Naive thymus-derived CD8-positive, alpha-beta T cell (primary cell): ENCODE measurements around the gene MNT. TPM values are rescaled to one million over a fixed set of nuclear protein-coding genes. Genes with fewer than 3 reads are reported as not detected.

Experiments used
- ATAC-seq, 2 donors: fragments of 150-1000 bp; cut with Tn5 transposase in 1 of 2; sonication (Bioruptor Pico), chemical (Tn5 transposase) in 1 of 2; 1 replicate in 1 of 2; 2 replicates in 1 of 2; pipeline ENCODE4 v1.10.0; 2021; ENCODE audit warnings: mild to moderate bottlenecking in 2 of 2, moderate library complexity in 2 of 2
- POLR2A ChIA-PET: fragments of 350-600 bp; sonication (Branson Sonifier 250); formaldehyde crosslinking; loops from one replicate; lab custom pipeline; 2021; ENCODE audit warnings: antibody characterized with exemption; lab: Charles Lee
- DNase-seq, 10 donors: peaks; one replicate each; pipeline versions ENCODE4 v3.0.0 to v3.0.0-alpha.2; 2020 to 2022
- H3K27ac Mint-ChIP-seq, 10 donors: one replicate each; pipeline ENCODE4 v1.8.0; 2020 to 2022; ENCODE audit warnings: mild to moderate bottlenecking in 10 of 10, mixed read lengths in 10 of 10, moderate library complexity in 4 of 10, inconsistent platforms in 1 of 10
- H3K27me3 Mint-ChIP-seq, 5 donors: one replicate each; pipeline ENCODE4 v1.8.0; 2021 to 2022; ENCODE audit warnings: mixed read lengths in 5 of 5
- H3K36me3 Mint-ChIP-seq, 3 donors: one replicate each; pipeline ENCODE4 v1.8.0; 2020 to 2022; ENCODE audit warnings: mixed read lengths in 3 of 3, mild to moderate bottlenecking in 2 of 3, inconsistent platforms in 1 of 3
- H3K4me1 Mint-ChIP-seq, 4 donors: one replicate each; pipeline ENCODE4 v1.8.0; 2021 to 2022; ENCODE audit warnings: mixed read lengths in 4 of 4
- H3K4me3 Mint-ChIP-seq, 10 donors: one replicate each; pipeline ENCODE4 v1.8.0; 2020 to 2022; ENCODE audit warnings: mild to moderate bottlenecking in 10 of 10, mixed read lengths in 10 of 10, moderate library complexity in 6 of 10, inconsistent platforms in 1 of 10
- H3K9me3 Mint-ChIP-seq, 9 donors: one replicate each; pipeline ENCODE4 v1.8.0; 2020 to 2022; ENCODE audit warnings: mixed read lengths in 9 of 9, mild to moderate bottlenecking in 3 of 9, inconsistent platforms in 1 of 9, moderate library complexity in 1 of 9
- polyA plus RNA-seq, 3 donors: library from polyadenylated mRNA; unstranded; fragments of 300-500 nt; fragmentation: Illumina TruSeq; gene quantifications; one replicate each; pipeline ENCODE4 v1.2.3, GENCODE V29; 2021
- total RNA-seq, 8 experiments: library from RNA in 2 of 8; stranded (reverse) in 2 of 8; gene quantifications; one replicate each; pipeline ENCODE4 v1.2.3 and lab custom pipeline; 2021 to 2026

MNT gene
- total and polyA plus RNA-seq, 5 experiments from 2014 or later, result 0.73 to 67.4 (median 0.96) TPM

DNA sequence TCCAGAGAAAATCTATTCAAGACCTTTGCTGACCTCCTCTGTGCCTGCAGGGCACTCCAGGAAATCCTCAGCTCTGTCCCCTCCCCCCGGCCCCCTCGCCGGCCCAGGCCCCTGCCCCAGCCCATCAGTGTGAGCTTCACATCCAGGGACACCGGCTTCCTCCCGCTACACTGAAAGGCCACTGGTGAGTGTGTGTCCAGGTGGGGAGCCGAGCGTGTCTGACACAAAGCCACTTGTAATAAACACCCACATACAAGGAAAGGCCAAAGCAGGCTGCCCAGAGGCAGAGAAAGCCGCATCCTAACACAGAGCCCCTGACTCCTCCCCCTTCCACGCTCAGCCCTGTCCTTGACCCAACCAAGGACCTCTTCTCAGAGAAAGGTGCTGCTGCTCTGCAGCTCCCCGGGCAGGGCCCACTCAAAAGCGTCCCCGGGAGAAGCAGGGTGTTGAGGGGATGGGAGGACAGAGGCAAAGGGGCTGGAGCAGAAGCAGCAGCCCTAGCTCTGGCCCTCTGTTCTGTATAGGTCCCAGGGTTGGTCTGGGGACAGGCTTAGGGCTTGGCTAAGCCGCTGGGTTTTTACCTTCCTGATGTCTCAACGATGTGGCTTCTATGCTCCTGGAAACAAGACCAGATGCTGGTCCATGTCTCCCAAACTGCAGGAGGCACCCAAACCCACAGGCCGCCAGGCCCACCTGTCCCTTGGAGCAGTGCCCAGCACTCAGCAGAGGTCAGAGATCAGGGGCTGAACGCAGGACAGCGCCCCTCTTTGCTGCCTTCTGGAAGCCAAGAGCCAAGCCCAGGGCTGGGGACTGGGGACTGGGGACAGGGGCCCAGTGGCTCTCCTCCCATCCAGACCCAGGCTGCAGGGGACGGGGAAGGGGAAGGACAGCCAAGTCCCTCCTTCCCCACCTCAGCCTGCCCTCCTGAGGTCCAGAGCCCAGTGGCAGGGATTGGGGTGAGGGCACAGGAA lies 15.3 kb downstream of the MNT start:
- Mint-ChIP-seq H3K9me3 (no peaks in the 10 kb centered on the region), H3K4me1 (peaks cover 10 to 29% (median 17%) of the 10 kb centered on the region in 4 donors)
- POLR2A ChIA-PET, result interaction anchor here (1.2 to 5.7 kb wide), 3 partner anchors 8 to 30 kb away, joined by 3 to 56 read pairs (median 5); no protein-coding TSS in a partner anchor

DNA sequence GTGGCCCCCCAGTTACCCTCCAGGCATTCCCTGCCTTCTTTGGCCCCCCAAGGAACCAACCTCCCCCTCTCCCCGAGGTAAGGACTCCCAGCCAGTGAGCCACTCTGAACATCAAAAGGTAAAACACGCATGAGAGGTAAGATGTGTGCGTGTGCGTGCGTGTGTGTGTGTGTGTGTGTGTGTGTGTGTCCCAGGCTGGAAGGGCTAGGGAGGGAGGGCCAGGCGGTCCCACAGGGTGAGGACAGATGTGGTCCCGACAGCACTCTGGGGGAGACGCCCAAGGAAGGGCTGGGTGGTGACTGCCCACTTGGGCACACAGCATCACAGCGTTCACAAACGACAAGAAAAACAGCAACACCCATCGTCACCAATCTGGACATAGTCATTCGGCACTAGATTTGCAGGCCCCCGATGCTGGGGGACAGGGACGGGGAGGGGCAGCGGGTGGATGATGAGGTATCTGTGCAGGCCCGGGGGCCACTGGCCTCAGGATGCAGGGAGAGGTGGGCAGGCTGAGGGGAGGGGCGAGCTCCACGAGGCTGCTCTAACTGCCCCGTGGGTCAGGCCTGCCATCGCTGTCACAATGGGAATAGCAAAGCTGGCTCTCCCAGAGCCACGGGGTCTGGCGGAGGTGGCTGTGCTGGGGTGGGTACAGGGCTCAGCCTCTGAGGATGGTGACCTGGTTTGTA lies 16.3 kb downstream of the MNT start:
- ATAC-seq, result no peak
- Mint-ChIP-seq H3K27me3 (no peaks in the 10 kb centered on the region), H3K4me3 (peak overlapping the region in 1 of 10 donors; percentile 10), H3K4me1 (peaks cover 8 to 19% (median 13%) of the 10 kb centered on the region in 4 donors), H3K36me3 (peaks cover 0 to 34% (median 0%) of the 10 kb centered on the region in 3 donors), H3K27ac (peak overlapping the region in 2 of 10 donors; percentile 43 to 83), H3K9me3 (no peaks in the 10 kb centered on the region)
- no peak for DNase-seq
- POLR2A ChIA-PET, result interaction anchor here (0.7 to 5.7 kb wide), 5 partner anchors 8 to 31 kb away, joined by 3 to 56 read pairs (median 5); no protein-coding TSS in a partner anchor

More for the DNA sequence above, 15.3 kb downstream of the MNT start:
- DNase-seq, result no peak
- H3K27me3 Mint-ChIP-seq, result no peaks in the 10 kb centered on the region
- peaks cover 0 to 31% (median 0%) of the 10 kb centered on the region in 3 donors for H3K36me3 Mint-ChIP-seq
- ATAC-seq, result no peak
- no peak overlapping the region for H3K4me3 Mint-ChIP-seq
- H3K27ac Mint-ChIP-seq, result peak overlapping the region in 2 of 10 donors; percentile 65 to 78

DNA sequence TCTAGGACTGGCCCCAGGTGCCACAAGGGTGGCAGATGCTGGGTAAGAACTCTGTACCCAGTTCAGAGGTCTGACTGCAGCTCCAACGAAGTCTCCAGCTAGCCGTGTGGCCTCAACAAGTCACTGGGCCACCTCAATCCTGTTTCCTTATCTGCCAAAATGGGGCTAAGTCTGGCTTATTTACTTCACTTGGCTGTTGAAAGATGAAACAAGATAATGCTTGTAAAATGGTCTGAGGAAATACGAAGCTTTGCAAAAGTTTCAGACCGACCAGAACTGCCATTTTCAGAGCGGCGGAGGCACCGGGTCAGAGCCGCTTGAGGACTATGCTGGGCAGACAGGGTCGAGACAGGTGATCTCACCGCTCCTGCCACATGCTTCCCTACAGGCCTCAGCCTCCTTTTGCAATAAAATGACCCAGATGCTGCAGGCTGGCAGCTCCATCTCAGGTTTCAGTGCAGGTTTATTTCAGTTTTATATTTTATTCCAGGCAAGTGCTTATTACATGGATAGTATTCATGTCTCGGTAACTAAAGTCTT lies 17.2 kb downstream of the MNT start:
- POLR2A ChIA-PET, result interaction anchor here (0.7 to 5.7 kb wide), 7 partner anchors 9 to 49 kb away, joined by 3 to 56 read pairs (median 5); partner anchors contain the start of gene TSR1
- peaks cover 0 to 31% (median 0%) of the 10 kb centered on the region in 3 donors for H3K36me3 Mint-ChIP-seq
- no peaks in the 10 kb centered on the region for H3K9me3 Mint-ChIP-seq
- no peak for ATAC-seq
- peak overlapping the region in 6 of 10 donors; percentile 8 to 62 (median 36) for H3K27ac Mint-ChIP-seq
- H3K4me1 Mint-ChIP-seq, result peaks cover 5 to 12% (median 8%) of the 10 kb centered on the region in 4 donors
- DNase-seq, result no peak
- peak overlapping the region in 1 of 10 donors; percentile 48 for H3K4me3 Mint-ChIP-seq
- no peaks in the 10 kb centered on the region for H3K27me3 Mint-ChIP-seq

DNA sequence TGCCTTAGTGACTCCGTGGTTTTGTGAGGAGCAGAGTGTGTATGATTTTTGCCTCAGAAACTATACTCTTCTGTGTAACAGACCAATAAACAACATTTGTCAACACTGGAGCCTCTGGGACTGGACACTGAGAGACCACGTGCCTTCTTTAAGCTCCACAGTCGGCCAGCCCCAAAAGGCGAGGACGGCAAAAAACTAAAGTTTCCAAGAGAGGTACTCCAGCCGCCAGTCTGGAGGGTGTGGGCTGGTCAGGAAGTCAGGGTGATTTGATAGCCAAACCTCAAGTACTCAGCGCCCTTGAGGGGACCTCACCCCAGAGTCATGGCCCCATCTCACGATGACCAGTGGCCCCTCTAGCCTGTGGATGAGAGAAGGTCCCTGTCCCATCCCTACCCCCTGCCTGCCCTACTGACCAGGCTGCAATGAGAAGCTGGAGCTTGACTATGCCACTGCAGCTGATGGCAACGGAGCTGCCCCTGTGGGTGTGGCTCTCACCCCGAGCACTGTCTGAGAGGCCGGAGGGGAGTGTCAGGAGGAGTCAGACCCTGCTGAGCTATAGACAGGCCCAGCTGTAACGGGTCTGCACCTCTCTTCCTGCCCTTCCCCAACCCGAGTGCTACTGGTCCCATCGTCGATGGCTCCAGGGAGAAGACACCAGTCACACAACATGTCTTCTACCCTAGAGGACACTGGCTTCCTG lies 19.8 kb downstream of the MNT start:
- no peak for ATAC-seq
- H3K36me3 Mint-ChIP-seq, result peaks cover 0 to 30% (median 0%) of the 10 kb centered on the region in 3 donors
- DNase-seq, result no peak
- H3K27me3 Mint-ChIP-seq, result no peaks in the 10 kb centered on the region
- peak overlapping the region in 1 of 10 donors; percentile 13 for H3K27ac Mint-ChIP-seq
- H3K4me1 Mint-ChIP-seq, result peaks cover 0 to 4% (median 2%) of the 10 kb centered on the region in 4 donors
- no peaks in the 10 kb centered on the region for H3K9me3 Mint-ChIP-seq
- no peak overlapping the region for H3K4me3 Mint-ChIP-seq
- POLR2A ChIA-PET, result interaction anchor here (0.9 to 5.7 kb wide), 5 partner anchors 11 to 45 kb away, joined by 3 to 56 read pairs (median 5); partner anchors contain the start of gene TSR1

DNA sequence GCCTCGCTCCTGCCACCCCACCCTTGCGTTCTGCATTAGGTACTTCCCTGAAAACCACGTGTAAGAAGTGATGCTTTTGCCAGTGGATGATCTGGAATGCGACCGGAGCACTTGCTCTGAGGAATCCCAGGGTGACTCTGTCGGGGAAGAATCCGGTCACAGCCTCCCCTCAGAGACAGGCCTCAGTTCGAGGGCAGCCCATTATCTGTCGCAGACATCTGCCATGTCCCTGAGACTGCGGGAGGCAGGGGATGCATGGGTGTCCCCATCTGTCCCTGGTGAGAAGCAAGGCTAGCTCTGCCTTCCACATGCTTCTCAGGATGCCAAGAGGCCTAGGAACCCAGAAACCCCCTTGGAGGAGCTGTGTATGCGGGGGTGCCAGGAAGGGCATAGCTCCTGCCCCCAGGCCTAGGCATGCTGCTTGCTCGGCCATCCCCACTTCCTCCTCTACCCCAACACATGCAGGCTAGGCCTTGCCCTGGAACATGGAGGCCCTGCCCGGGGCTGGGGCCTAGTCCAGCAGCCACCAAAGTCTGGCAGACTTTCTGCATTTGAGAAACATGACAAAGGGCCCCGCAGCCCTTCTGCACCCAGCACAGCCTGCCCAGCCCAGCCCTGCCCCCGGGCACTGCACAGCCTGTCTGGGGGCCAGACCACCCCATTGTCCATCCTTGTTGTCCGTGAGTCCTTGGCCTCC lies 20.5 kb downstream of the MNT start:
- Mint-ChIP-seq H3K27me3 (no peaks in the 10 kb centered on the region), H3K4me3 (no peak overlapping the region), H3K9me3 (no peaks in the 10 kb centered on the region), H3K36me3 (peaks cover 0 to 30% (median 0%) of the 10 kb centered on the region in 3 donors), H3K27ac (no peak overlapping the region), H3K4me1 (peaks cover 0 to 4% (median 2%) of the 10 kb centered on the region in 4 donors)
- POLR2A ChIA-PET, result interaction anchor here (0.9 to 5.7 kb wide), 3 partner anchors 12 to 44 kb away, joined by 3 to 56 read pairs (median 27); partner anchors contain the start of gene TSR1
- ATAC-seq, result no peak
- DNase-seq, result no peak

DNA sequence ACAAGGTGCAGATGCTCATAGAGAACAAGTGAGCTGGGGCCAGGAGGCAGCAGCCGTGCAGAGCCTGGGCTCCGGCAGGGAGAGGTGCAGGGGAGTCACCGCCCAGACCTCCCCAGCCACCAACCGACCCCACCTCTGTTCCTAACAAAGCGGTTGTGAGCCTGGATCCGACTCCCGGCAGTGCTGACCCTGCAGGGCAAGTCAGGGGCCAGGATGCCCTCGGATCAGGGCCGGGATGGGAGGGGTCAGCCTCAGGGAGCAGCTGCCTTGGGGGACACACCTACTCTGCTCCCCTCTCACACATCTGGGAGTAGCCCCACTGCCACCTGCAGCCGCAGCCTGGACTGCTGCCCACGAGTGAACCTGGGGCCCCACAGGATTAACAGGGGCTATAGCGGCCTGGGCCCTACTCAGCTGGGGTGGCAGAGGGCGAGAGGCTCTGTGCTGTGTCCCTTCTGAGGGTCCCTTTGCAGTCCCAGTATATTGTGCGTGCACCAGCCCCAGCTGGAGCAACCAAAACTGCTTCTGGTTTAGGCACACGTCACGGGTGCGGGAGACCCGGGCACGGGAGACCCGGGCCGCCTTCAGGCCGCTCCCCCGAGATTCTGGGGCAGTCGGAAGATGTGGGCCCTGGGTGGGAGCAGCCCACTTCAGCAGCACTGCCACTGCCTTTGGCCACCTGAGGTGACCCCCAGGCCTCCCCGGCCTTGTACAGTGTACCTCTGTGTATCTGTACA lies 21.2 kb downstream of the MNT start:
- H3K27me3 Mint-ChIP-seq, result no peaks in the 10 kb centered on the region
- H3K27ac Mint-ChIP-seq, result peak overlapping the region in 1 of 10 donors; percentile 14
- DNase-seq, result no peak
- ATAC-seq, result no peak
- POLR2A ChIA-PET, result interaction anchor here (0.7 to 5.7 kb wide), 2 partner anchors 11 to 36 kb away, joined by 3 to 56 read pairs; no protein-coding TSS in a partner anchor
- no peaks in the 10 kb centered on the region for H3K9me3 Mint-ChIP-seq
- no peak overlapping the region for H3K4me3 Mint-ChIP-seq
- peaks cover 0 to 4% (median 2%) of the 10 kb centered on the region in 4 donors for H3K4me1 Mint-ChIP-seq
- peaks cover 0 to 36% (median 0%) of the 10 kb centered on the region in 3 donors for H3K36me3 Mint-ChIP-seq

DNA sequence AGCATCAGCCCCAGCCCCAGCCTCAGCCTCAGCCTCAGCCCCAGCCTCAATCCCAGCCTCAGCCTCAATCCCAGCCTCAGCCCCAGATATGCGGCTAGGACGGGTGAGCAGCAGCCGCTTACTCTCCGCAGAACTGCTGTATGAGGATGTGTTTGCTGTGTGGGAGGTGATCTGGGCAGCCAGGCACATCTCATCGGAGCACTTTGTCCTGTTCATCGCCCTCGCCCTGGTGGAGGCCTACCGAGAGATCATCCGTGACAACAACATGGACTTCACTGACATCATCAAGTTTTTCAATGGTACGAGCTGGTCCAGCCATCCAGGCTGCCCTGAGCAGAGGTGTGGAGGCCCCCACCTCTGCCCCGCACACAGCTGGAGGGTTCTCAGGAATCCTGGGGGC lies 22.0 kb downstream of the MNT start:
- Mint-ChIP-seq H3K9me3 (no peaks in the 10 kb centered on the region), H3K27me3 (no peaks in the 10 kb centered on the region), H3K36me3 (peaks cover 0 to 40% (median 0%) of the 10 kb centered on the region in 3 donors), H3K27ac (peak overlapping the region in 1 of 10 donors; percentile 14), H3K4me3 (no peak overlapping the region), H3K4me1 (peaks cover 0 to 4% (median 2%) of the 10 kb centered on the region in 4 donors)
- DNase-seq (no peak), ATAC-seq (no peak)
- POLR2A ChIA-PET, result interaction anchor here (0.7 kb wide), 1 partner anchor 10 kb away, joined by 3 read pairs; no protein-coding TSS in a partner anchor

DNA sequence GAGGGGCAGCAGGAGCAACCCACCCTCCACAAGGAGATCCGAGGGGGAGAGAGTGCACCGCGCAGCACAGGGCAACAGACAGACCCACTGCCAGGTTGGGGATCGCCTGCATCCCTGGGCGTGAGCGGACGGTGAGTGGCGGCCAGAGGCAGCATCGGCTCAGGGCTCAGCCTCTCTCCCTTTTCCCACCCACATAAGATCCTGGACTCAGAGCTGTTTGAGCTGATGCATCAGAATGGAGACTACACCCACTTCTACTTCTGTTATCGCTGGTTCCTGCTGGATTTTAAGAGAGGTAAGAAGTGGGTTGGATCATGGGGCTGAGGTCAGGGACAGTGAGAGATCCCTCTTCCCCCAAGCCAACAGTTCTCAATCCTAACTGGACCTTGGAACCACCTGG lies 23.2 kb downstream of the MNT start:
- Mint-ChIP-seq H3K27ac (peak overlapping the region in 2 of 10 donors; percentile 68 to 75), H3K36me3 (peaks cover 0 to 46% (median 0%) of the 10 kb centered on the region in 3 donors), H3K4me3 (no peak overlapping the region), H3K9me3 (no peaks in the 10 kb centered on the region), H3K27me3 (no peaks in the 10 kb centered on the region), H3K4me1 (peaks cover 0 to 2% (median under 1%) of the 10 kb centered on the region in 4 donors)
- POLR2A ChIA-PET, result no interaction called here
- DNase-seq, result no peak
- ATAC-seq, result no peak

DNA sequence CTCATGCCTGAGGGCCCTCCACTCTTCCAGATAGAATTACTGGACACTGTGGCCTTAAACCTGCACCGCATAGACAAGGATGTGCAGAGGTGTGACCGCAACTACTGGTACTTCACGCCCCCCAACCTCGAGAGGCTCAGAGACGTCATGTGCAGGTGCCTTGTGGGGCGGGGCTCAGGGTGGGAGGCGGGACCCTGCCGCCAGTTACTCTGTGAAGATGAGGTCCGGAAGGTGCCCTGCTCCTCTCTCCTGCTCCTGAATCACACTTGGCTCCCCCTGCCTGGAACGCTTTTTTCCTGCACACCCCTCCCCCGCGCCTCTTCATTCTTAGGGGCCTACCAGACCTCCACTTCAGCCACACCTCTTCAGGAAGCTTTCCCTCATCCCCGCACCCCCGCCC lies 24.8 kb downstream of the MNT start:
- H3K27ac Mint-ChIP-seq, result peak overlapping the region in 2 of 10 donors; percentile 33 to 34

DNA sequence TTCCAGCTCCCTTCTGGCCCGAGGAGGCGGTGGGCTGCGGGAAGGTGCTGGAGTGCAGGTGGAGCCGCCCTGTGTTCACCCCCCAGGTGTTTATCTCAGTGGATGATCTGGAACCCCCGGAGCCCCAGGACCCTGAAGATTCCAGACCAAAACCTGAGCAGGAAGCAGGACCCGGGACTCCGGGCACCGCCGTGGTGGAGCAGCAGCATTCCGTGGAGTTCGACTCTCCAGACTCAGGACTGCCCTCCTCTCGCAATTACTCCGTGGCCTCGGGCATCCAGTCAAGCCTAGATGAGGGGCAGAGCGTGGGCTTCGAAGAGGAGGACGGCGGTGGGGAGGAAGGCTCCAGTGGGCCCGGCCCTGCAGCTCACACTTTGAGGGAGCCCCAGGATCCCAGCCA lies 25.5 kb downstream of the MNT start:
- ATAC-seq (no peak), DNase-seq (no peak)
- Mint-ChIP-seq H3K9me3 (no peaks in the 10 kb centered on the region), H3K4me1 (no peaks in the 10 kb centered on the region), H3K27me3 (no peaks in the 10 kb centered on the region), H3K4me3 (no peak overlapping the region), H3K36me3 (peaks cover 0 to 49% (median 0%) of the 10 kb centered on the region in 3 donors), H3K27ac (peak overlapping the region in 1 of 10 donors; percentile 16)
- POLR2A ChIA-PET, result no interaction called here

More for the DNA sequence above, 24.8 kb downstream of the MNT start:
- no peak overlapping the region for H3K4me3 Mint-ChIP-seq
- POLR2A ChIA-PET, result no interaction called here
- ATAC-seq, result no peak
- peaks cover 0 to 52% (median 0%) of the 10 kb centered on the region in 3 donors for H3K36me3 Mint-ChIP-seq
- no peaks in the 10 kb centered on the region for H3K4me1 Mint-ChIP-seq
- no peaks in the 10 kb centered on the region for H3K9me3 Mint-ChIP-seq
- no peaks in the 10 kb centered on the region for H3K27me3 Mint-ChIP-seq
- DNase-seq, result no peak
